ENCODE data around the gene NEU1.
"Not testable (repeated sequence)": the region's sequence is repeated elsewhere in the genome, so short reads cannot be mapped to it uniquely, and the experiment has no call there.

The NEU1 gene

DNA sequence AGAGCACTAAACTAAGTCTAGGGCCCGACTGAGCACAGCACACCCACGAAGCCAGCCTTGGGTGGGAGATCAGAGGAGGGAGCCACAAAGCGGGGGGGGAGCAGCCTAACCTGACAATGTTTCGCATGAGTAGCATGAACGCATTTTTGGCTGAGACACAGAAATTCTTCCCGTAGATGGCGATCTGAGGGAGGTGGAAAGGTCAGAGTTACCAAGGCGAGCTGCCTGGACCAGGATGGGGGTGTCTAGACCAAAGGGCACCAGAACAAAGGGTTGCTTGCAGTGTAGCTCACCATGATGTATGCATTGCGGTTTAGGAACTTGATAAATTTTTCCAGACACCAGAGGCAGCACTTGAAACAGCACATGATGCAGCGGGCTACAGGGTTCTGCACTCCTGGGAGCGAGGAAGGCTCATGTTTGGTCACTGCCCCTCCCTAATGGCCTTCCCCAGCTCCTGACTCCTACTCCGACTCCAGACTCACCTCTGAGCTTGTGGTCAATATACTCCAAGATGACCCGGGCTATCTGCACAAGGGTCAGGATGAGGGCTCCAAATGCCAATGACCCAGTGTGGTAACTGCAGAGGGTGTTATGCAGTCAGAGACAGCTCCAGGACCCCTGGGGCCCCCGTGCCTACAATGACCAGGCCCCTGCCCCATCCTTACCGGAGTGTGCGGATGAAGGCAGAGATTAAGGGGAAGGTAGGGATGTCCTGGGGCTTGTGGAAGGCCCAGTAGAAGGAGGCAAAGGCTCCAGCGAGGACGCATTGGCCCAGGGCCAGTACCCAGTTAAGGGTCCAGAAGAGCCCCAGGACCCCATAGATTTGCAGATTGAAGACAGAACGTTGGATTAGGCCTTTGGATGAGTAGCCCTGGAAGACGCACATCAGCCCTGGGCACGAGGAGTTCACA lies 2.8 kb upstream of the NEU1 start:
- H3K27ac ChIP-seq (replicated peaks): no peak overlapping the region
- DNase-seq (ENCODE audit: low read depth in 1 of 2, low spot score in 1 of 2): no peak
- H3K4me3 ChIP-seq (replicated peaks; ENCODE audit: insufficient read depth, low read length): no peak overlapping the region
- TF ChIP-seq GABPA (IDR thresholded peaks at IDR 0.05; ENCODE audit: low read depth): no peak
- no peak for TF ChIP-seq POLR2AphosphoS5 (IDR thresholded peaks at IDR 0.05; ENCODE audit: low read depth)
- no peak for TF ChIP-seq SPI1 (IDR thresholded peaks at IDR 0.05; ENCODE audit: borderline replicate concordance, low read depth)
- H3K27me3 ChIP-seq (ENCODE audit: insufficient read depth, poor library complexity, severe bottlenecking): no peaks in the 10 kb centered on the region

DNA sequence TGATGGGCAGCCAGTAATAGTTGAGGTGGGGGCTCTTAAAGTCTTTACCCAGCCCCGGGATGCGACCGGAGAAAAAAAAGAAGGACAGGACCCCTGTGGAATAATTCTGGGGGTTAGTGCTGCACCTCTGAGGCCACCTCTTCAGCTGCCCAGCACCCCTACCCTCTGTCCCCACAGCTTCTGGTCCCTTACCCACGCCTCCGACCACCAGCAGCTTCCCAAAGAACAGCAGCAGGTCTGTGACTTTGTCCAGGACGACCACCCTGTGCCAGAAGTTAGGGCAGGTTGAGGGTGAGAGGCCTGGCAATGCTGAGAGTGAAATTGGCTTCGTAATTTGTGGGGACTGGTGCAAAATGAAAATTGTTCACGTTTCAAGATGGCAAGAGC lies 2.2 kb upstream of the NEU1 start:
- Histone ChIP-seq H3K27ac (replicated peaks) (no peak overlapping the region), H3K27me3 (ENCODE audit: insufficient read depth, poor library complexity, severe bottlenecking) (no peaks in the 10 kb centered on the region), H3K4me3 (replicated peaks; ENCODE audit: insufficient read depth, low read length) (no peak overlapping the region)
- no peak for DNase-seq (ENCODE audit: low read depth in 1 of 2, low spot score in 1 of 2)
- TF ChIP-seq SPI1 (IDR thresholded peaks at IDR 0.05; ENCODE audit: borderline replicate concordance, low read depth): no peak

DNA sequence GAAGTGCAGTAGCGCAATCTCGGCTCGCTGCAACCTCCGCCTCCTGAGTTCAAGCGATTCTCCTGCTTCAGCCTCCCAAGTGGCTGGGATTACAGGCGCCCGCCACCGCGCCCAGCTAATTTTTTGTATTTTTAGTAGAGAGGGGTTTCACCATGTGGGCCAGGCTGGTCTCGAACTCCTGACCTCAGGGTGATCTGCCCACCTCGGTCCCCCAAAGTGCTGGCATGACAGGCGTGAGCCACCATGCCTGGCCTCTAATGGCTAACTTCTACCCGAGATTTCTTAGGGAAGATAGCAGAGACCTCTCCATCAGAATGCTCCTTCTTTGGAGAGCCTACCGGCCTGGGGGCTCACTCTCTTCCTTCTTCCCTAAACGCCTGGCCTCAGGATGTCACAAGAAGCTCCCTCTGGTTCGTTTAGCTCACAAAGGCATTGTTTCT lies 1.5 kb upstream of the NEU1 start:
- Histone ChIP-seq H3K4me3 (replicated peaks; ENCODE audit: insufficient read depth, low read length) (peak overlapping the region; percentile 68), H3K27ac (replicated peaks) (peak overlapping the region; percentile 92)
- DNase-seq (ENCODE audit: low read depth in 1 of 2, low spot score in 1 of 2); H3K27me3 ChIP-seq (ENCODE audit: insufficient read depth, poor library complexity, severe bottlenecking): not testable (repeated sequence)

DNA sequence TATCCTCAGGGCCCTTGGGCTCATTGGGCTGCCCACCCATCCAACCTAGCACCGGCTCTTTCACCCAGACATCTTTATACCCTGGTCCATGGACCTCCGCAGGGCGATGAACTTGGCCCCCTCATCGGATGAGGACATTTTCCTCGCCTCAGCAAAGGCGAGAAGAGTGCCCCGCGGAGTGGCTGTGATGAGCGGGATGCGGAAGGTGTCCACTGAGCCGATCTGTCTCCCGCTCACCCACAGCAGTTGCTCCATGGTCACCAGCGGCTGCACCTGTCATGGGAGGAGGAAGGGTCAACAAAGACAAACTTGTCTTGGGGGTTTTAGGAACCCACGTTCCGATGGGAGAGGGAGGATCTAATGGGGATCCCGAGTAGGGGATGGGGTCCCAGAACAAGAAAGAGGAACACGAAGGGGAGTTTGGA lies 690 bp downstream of the NEU1 start:
- no peak for TF ChIP-seq GABPA (IDR thresholded peaks at IDR 0.05; ENCODE audit: low read depth)
- TF ChIP-seq, protein P1, sequence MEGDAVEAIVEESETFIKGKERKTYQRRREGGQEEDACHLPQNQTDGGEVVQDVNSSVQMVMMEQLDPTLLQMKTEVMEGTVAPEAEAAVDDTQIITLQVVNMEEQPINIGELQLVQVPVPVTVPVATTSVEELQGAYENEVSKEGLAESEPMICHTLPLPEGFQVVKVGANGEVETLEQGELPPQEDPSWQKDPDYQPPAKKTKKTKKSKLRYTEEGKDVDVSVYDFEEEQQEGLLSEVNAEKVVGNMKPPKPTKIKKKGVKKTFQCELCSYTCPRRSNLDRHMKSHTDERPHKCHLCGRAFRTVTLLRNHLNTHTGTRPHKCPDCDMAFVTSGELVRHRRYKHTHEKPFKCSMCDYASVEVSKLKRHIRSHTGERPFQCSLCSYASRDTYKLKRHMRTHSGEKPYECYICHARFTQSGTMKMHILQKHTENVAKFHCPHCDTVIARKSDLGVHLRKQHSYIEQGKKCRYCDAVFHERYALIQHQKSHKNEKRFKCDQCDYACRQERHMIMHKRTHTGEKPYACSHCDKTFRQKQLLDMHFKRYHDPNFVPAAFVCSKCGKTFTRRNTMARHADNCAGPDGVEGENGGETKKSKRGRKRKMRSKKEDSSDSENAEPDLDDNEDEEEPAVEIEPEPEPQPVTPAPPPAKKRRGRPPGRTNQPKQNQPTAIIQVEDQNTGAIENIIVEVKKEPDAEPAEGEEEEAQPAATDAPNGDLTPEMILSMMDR (IDR thresholded peaks at IDR 0.05; ENCODE audit: insufficient read depth, low read length): no peak
- H3K4me3 ChIP-seq (replicated peaks; ENCODE audit: insufficient read depth, low read length): peak overlapping the region; percentile 95
- DNase-seq (ENCODE audit: low read depth in 1 of 2, low spot score in 1 of 2): no peak
- no peaks in the 10 kb centered on the region for H3K27me3 ChIP-seq (ENCODE audit: insufficient read depth, poor library complexity, severe bottlenecking)
- peak overlapping the region; percentile 66 for H3K27ac ChIP-seq (replicated peaks)

DNA sequence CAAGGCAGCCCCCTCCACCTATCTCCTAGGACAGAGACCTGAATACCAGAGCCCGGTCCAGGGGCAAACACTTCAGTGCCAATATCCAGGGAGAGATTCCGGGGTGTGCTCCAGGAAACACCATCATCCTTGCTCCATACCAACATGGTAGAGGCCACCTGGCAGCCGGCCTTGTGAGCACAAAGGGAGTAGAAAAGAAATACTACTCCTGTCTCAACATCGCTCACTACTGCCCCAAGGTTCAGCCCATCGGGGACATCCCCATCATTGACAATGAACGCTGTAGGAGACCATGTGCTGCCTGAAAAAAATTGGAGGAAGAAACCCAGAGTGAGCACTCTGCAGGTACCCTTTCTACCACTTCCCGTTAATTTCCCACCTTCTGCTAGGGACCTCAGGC lies 1.5 kb downstream of the NEU1 start:
- Histone ChIP-seq H3K27me3 (ENCODE audit: insufficient read depth, poor library complexity, severe bottlenecking) (no peaks in the 10 kb centered on the region), H3K4me3 (replicated peaks; ENCODE audit: insufficient read depth, low read length) (no peak overlapping the region), H3K27ac (replicated peaks) (no peak overlapping the region)
- DNase-seq (ENCODE audit: low read depth in 1 of 2, low spot score in 1 of 2): no peak
- no peak for TF ChIP-seq GABPA (IDR thresholded peaks at IDR 0.05; ENCODE audit: low read depth)

DNA sequence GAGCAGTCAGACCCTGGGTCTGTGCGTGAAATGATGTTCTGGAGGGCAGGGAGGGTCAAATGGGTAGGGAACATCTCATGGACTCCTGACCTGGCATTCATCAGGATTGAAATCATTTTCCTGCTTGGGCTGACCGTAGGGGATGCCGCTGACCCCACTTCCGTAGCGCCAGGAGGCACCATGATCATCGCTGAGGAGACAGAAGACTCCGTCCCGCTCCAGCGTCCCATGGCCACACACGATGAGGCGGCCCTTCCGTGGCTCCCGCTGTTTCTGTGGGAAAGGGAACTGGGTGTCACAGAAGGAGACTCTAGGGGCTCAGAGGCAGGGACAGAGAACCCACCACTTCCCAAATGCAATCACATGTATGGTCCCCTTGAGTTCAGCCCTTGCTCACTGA lies 2.3 kb downstream of the NEU1 start:
- H3K4me3 ChIP-seq (replicated peaks; ENCODE audit: insufficient read depth, low read length): no peak overlapping the region
- H3K27ac ChIP-seq (replicated peaks): no peak overlapping the region
- TF ChIP-seq POLR2AphosphoS5 (IDR thresholded peaks at IDR 0.05; ENCODE audit: low read depth): no peak
- no peak for TF ChIP-seq SPI1 (IDR thresholded peaks at IDR 0.05; ENCODE audit: borderline replicate concordance, low read depth)
- TF ChIP-seq, protein P2, sequence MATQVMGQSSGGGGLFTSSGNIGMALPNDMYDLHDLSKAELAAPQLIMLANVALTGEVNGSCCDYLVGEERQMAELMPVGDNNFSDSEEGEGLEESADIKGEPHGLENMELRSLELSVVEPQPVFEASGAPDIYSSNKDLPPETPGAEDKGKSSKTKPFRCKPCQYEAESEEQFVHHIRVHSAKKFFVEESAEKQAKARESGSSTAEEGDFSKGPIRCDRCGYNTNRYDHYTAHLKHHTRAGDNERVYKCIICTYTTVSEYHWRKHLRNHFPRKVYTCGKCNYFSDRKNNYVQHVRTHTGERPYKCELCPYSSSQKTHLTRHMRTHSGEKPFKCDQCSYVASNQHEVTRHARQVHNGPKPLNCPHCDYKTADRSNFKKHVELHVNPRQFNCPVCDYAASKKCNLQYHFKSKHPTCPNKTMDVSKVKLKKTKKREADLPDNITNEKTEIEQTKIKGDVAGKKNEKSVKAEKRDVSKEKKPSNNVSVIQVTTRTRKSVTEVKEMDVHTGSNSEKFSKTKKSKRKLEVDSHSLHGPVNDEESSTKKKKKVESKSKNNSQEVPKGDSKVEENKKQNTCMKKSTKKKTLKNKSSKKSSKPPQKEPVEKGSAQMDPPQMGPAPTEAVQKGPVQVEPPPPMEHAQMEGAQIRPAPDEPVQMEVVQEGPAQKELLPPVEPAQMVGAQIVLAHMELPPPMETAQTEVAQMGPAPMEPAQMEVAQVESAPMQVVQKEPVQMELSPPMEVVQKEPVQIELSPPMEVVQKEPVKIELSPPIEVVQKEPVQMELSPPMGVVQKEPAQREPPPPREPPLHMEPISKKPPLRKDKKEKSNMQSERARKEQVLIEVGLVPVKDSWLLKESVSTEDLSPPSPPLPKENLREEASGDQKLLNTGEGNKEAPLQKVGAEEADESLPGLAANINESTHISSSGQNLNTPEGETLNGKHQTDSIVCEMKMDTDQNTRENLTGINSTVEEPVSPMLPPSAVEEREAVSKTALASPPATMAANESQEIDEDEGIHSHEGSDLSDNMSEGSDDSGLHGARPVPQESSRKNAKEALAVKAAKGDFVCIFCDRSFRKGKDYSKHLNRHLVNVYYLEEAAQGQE (IDR thresholded peaks at IDR 0.05; ENCODE audit: insufficient replicate concordance, low read depth): no peak
- TF ChIP-seq, protein P1 (IDR thresholded peaks at IDR 0.05; ENCODE audit: insufficient read depth, low read length): no peak
- no peak for TF ChIP-seq GABPA (IDR thresholded peaks at IDR 0.05; ENCODE audit: low read depth)
- no peaks in the 10 kb centered on the region for H3K27me3 ChIP-seq (ENCODE audit: insufficient read depth, poor library complexity, severe bottlenecking)
- DNase-seq (ENCODE audit: low read depth in 1 of 2, low spot score in 1 of 2): no peak

Measured in HL-60 (cell line).